Measurements from ENCODE around the gene CDCP1.
A peak's percentile ranks its signal among the peaks of the same experiment; 100 is the strongest.
"Not testable (repeated sequence)": the region's sequence is repeated elsewhere in the genome, so short reads cannot be mapped to it uniquely, and the experiment has no call there.

CDCP1 gene

DNA sequence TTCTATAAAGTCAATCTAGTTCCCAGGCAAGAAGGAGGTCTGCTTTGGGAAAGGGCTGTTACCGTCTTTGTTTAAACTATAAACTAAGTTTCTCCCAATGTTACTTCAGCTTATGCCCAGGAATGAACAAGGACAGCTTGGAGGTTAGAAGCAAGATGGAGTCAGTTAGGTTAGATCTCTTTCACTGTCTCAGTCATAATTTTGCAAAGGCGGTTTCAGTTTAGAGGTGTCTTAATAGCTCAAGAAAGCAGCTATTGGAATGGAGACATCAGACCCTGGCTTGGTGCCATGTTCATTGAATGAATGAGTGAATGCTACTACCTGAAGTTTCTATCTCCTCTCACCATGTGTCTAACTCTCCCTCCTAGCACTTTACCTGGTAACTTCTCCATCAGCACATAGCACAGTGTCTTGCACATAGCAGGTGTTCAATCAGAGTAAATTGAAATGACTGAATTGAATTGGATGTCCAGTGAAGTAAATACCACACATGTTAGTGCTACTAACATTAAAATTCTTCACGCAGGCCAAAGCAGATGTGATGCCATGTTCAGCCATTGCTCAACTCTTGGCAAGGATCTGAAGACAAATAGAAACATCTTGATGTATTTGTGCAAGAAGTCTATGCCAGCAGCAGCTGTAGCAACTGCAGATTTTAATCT lies 91.9 kb downstream of the CDCP1 start:
- no peak for FAIRE-seq

DNA sequence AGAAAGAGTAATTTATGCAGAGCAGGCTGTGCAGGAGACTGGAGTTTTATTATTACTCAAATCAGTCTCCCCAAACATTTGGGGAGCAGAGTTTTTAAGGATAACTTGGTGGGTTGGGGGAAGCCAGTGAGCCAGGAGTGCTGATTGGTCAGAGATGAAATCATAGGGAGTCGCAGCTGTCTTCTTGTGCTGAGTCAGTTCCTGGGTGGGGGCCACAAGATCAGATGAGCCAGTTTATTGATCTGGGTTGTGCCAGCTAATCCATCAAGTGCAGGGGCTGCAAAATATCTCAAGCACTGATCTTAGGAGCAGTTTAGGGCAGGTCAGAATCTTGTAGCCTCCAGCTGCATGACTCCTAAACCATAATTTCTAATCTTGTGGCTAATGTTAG lies 92.4 kb downstream of the CDCP1 start:
- not testable (repeated sequence) for FAIRE-seq

- no peak for FAIRE-seq
Observed at GRCh38 chr3:45051685-45052084, 94.5 kb downstream of the CDCP1 start.

- FAIRE-seq = no peak
Observed at GRCh38 chr3:45049807-45050206, 96.4 kb downstream of the CDCP1 start.

GRCh38 chr3:45048244-45048643 lies 97.9 kb downstream of the CDCP1 start:
- FAIRE-seq = no peak

- FAIRE-seq = no peak
Observed at GRCh38 chr3:45043728-45044299, 102.4 kb downstream of the CDCP1 start.

DNA sequence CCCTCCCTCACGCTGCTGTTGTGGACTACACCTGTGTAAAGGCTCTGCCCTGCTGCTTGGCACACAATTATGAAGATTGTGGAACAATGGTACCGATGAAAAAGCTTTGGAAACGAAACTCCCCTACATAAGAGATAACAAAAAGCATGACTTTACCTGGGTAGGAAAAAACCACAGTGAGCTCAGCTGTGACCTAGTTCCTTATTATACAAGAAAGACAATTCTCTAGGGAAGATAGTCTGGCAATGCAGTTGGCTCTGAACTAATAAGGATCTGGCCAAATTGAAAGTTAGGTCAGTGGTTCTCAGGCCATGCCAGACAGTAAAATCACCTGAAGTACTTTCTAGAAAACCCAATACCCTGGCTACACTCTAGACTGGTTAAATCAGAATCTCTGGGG lies 104.0 kb downstream of the CDCP1 start:
- no peak for FAIRE-seq

DNA sequence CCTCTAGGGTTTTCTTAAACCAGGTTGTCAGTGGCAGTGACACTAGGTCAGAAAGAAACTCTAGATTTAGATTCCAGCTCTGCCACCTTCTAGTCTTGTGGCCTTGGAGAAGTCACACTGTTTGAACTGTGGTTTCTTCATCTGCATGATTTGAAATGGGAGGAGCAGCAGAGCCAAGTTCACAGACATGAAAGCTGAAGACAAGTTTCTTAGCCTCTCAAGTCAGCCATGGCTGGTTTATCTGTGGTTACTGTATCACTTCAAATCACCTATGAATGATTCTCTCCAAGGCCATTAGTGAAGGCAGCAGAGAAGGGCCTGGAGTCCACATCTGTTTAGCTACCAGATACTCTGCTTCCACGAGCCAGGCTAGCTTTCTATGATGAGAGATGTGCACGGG lies 104.5 kb downstream of the CDCP1 start:
- FAIRE-seq = no peak

DNA sequence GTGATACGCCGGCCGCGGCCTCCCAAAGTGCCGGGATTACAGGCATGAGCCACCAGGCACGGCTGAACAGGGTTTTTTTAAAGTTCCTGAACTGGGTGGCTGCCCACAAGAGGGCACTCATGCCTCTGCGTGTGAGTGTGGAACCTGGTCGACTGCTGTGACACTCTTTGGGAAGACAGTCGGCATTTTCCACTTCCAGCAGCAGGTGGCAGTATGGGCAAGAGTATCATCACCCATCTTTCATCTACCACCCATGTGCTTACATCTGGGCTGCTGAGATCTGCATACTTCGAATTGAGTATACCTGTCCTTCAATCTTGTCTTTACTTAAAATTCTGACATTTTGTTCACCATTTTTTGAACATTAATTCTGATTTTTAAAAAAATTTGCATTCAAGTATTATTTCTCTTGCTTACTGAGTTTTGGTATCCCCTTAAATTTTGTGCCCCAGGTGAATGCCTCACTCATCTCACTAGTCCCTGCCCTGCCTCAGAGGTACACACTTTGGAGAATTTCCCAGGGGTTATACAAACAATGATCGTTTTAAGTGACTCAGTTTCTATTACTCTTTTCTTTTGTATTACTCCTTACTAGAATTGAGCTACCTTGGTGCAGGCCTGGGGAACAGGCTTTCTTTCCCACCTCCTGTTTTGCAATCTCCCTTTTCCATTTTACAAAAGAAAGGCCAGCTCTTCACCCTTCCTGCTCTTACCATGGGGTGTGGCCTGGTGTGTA lies 108.3 kb downstream of the CDCP1 start:
- peak; percentile 65 for FAIRE-seq

- no peak for FAIRE-seq
Observed at GRCh38 chr3:45035441-45036301, 110.5 kb downstream of the CDCP1 start.

GRCh38 chr3:45034612-45035252 lies 111.4 kb downstream of the CDCP1 start:
- FAIRE-seq = no peak

DNA sequence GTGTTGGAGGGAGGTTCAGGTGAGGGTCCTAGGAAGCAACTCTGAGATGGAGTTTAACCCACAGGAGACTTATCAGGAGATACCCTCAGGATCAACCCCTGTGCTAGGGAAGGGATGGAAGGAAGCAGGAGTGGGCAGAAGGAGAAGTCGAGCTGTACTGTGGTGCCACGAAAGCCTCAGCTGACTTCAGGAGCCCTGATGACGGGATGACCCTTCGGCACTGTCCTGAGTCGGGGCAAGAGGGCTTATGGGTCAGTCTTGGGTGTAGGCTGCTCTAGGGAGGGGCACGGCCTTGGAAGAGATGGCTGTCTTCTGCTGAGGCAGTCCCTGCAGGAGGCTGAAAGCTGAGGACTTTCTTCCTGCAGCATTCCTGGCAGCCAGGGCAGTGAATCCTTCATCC lies 112.4 kb downstream of the CDCP1 start:
- no peak for FAIRE-seq
